Ishikawa (cell line): Measurements from ENCODE around the gene TCN2.

ENCODE experiments used
- CEBPB ChIP-seq: IDR thresholded peaks from 2 replicates; pipeline ENCODE4 v1.6.1; 2012
- CREB1 ChIP-seq: IDR thresholded peaks from 2 replicates; pipeline ENCODE4 v1.6.1; 2012; ENCODE audit warnings: low read depth
- EGR1 ChIP-seq: IDR thresholded peaks from 2 replicates; pipeline ENCODE4 v1.6.1; 2012
- EP300 ChIP-seq: IDR thresholded peaks from 2 replicates; pipeline ENCODE4 v1.6.1; 2012; ENCODE audit warnings: borderline replicate concordance
- FOXM1 ChIP-seq: IDR thresholded peaks from 2 replicates; pipeline ENCODE4 v1.6.1; 2012; ENCODE audit warnings: low read depth, borderline replicate concordance
- MAX ChIP-seq: IDR thresholded peaks from 2 replicates; pipeline ENCODE4 v1.6.1; 2012
- NFIC ChIP-seq: IDR thresholded peaks from 2 replicates; pipeline ENCODE4 v1.6.1; 2012
- RAD21 ChIP-seq: IDR thresholded peaks from 2 replicates; pipeline ENCODE4 v1.6.1; 2012; ENCODE audit warnings: low read depth
- REST ChIP-seq: IDR thresholded peaks from 2 replicates; pipeline ENCODE4 v1.6.1; 2012; ENCODE audit warnings: low read depth, mild to moderate bottlenecking
- TAF1 ChIP-seq: IDR thresholded peaks from 2 replicates; pipeline ENCODE4 v1.6.1; 2012; ENCODE audit warnings: low read depth, mild to moderate bottlenecking
- TCF12 ChIP-seq: IDR thresholded peaks from 2 replicates; pipeline ENCODE4 v1.6.1; 2012; ENCODE audit warnings: low read depth
- TEAD4 ChIP-seq: IDR thresholded peaks from 2 replicates; pipeline ENCODE4 v1.6.1; 2012
- USF1 ChIP-seq: IDR thresholded peaks from 2 replicates; pipeline ENCODE4 v1.6.1; 2012
- YY1 ChIP-seq: IDR thresholded peaks from 2 replicates; pipeline ENCODE4 v1.6.1; 2012; ENCODE audit warnings: low read depth
- ZBTB7A ChIP-seq: IDR thresholded peaks from 2 replicates; pipeline ENCODE4 v1.6.1; 2012; ENCODE audit warnings: low read depth

The TCN2 gene

GRCh38 chr22:30572840-30573593, 34.0 kb upstream of the TCN2 start:
- TF ChIP-seq EGR1 = no peak
- no peak for TF ChIP-seq TCF12

- TF ChIP-seq RAD21 (no peak), MAX (0 out of 2 replicates have a peak, but pooled peaks have one; percentile 50)
These were observed 33.3 kb upstream of the TCN2 start for GRCh38 chr22:30573594-30574094.

GRCh38 chr22:30574095-30574981, 32.6 kb upstream of the TCN2 start, which contains the start of gene GAL3ST1:
Gene GAL3ST1 (minus strand): TSS chr22:30574665. CDS start chr22:30557392, 17,273 bp downstream.
- TF ChIP-seq RAD21 = no peak
- no peak for TF ChIP-seq MAX
- no peak for TF ChIP-seq ZBTB7A
- TF ChIP-seq EP300 = no peak
- TF ChIP-seq TAF1 = no peak
- TF ChIP-seq FOXM1 = no peak
- no peak for TF ChIP-seq CREB1
- TF ChIP-seq YY1 = no peak
- TF ChIP-seq EGR1 = no peak
- no peak for TF ChIP-seq USF1
- TF ChIP-seq REST = no peak
- no peak for TF ChIP-seq NFIC

- TF ChIP-seq TAF1 (no peak), RAD21 (no peak), ZBTB7A (no peak), TCF12 (no peak), NFIC (no peak), FOXM1 (no peak)
These were observed 31.8 kb upstream of the TCN2 start for GRCh38 chr22:30574997-30575671.

- TF ChIP-seq RAD21 (no peak), MAX (no peak), EGR1 (no peak), TEAD4 (no peak), USF1 (no peak), CREB1 (no peak), REST (no peak), CEBPB (no peak), TAF1 (no peak), YY1 (no peak), NFIC (no peak), ZBTB7A (no peak), TCF12 (no peak), EP300 (no peak), FOXM1 (no peak)
These were observed 31.1 kb upstream of the TCN2 start for GRCh38 chr22:30575859-30576258.
